HG02571 (cell line): ENCODE data around the gene CLTB.
"Not testable (repeated sequence)": the region's sequence is repeated elsewhere in the genome, so short reads cannot be mapped to it uniquely, and the experiment has no call there.

Experiments
- ATAC-seq: cut with Tn5 transposase; IDR thresholded peaks from one replicate; pipeline ENCODE4 v1.9.1; 2021; ENCODE audit warnings: mild to moderate bottlenecking, moderate library complexity; ENCODE audit not compliant: unreplicated experiment

Gene CLTB

GRCh38 chr5:176429972-176430371 lies 13.6 kb upstream of the CLTB start:
- no peak for ATAC-seq

GRCh38 chr5:176427971-176428370 lies 11.6 kb upstream of the CLTB start:
- no peak for ATAC-seq

GRCh38 chr5:176426876-176427275 lies 10.5 kb upstream of the CLTB start:
- ATAC-seq = no peak

GRCh38 chr5:176425791-176426190 lies 9.5 kb upstream of the CLTB start:
- ATAC-seq = no peak

GRCh38 chr5:176425138-176425537 lies 8.8 kb upstream of the CLTB start:
- ATAC-seq = no peak

GRCh38 chr5:176424181-176424580 lies 7.8 kb upstream of the CLTB start:
- no peak for ATAC-seq

- ATAC-seq = no peak
Observed at GRCh38 chr5:176420972-176421544, 4.7 kb upstream of the CLTB start.

GRCh38 chr5:176420086-176420485 lies 3.7 kb upstream of the CLTB start:
- ATAC-seq = no peak

GRCh38 chr5:176418251-176418650 lies 1.9 kb upstream of the CLTB start:
- no peak for ATAC-seq

GRCh38 chr5:176416965-176417364 lies 626 bp upstream of the CLTB start:
- no peak for ATAC-seq

GRCh38 chr5:176415240-176415951 lies 943 bp downstream of the CLTB start:
- no peak for ATAC-seq

- ATAC-seq = no peak
Observed at GRCh38 chr5:176414704-176415103, 1.6 kb downstream of the CLTB start.

GRCh38 chr5:176413709-176414191 lies 2.6 kb downstream of the CLTB start:
- no peak for ATAC-seq

GRCh38 chr5:176413255-176413565 lies 3.1 kb downstream of the CLTB start:
- ATAC-seq = no peak

- ATAC-seq = no peak
Observed at GRCh38 chr5:176412517-176413254, 3.7 kb downstream of the CLTB start.

GRCh38 chr5:176410486-176411180 lies 5.7 kb downstream of the CLTB start:
- ATAC-seq = no peak

- ATAC-seq = no peak
Observed at GRCh38 chr5:176409765-176410164, 6.6 kb downstream of the CLTB start.

GRCh38 chr5:176408590-176408989 lies 7.7 kb downstream of the CLTB start:
- ATAC-seq = no peak

GRCh38 chr5:176408252-176408573 lies 8.1 kb downstream of the CLTB start:
- not testable (repeated sequence) for ATAC-seq

GRCh38 chr5:176407456-176408251 lies 8.7 kb downstream of the CLTB start:
- no peak for ATAC-seq
